ENCODE measurements around the gene WDR90.

WDR90 gene

DNA sequence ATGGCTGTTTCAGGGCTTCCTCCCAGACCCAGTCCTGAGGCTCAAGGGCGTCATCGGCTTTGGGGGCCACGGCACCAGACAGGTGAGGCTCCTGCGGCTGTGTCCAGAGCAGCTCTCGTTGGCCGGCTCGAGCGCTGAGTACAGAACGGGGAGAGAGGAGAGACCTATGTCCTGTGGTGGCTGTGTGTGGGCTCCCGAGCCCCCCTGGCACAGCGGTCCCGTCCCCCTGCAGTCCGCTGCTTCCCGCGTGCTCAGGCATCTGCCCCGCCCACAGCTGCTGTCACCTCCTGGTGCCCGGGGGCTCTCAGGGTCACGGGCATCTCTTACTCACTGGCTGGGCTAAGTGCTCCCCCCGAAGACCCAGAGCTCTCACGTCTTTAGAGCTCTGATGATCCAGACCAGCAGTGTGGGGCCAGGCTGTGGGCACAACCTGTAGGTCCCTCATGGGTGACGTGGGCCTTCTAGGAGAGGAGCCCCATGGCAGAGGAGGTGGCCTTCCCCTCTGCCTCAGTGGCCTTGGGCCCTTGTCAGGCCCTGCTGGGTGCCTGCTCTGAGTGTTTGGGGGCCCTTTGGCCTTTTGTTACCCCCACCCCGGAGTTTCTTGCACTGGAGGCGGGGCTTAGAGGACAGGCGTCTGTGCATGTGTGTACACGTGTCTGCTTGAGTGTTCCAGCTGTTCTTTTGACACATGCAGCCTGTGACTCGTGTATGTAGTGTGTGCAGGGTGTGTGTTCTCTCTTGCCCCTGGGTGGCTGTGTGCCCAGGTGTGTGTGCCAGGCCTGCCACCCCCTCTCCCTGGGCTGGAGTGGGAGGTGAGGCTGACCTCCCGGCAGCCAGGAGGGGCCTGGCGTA lies 3.5 kb downstream of the WDR90 start:
- no peak for TF ChIP-seq GATA2 (IDR thresholded peaks at IDR 0.05; ENCODE audit: low read depth, low read length)
- no peak for TF ChIP-seq GATA3 (IDR thresholded peaks at IDR 0.05; ENCODE audit: low read depth, low read length)

DNA sequence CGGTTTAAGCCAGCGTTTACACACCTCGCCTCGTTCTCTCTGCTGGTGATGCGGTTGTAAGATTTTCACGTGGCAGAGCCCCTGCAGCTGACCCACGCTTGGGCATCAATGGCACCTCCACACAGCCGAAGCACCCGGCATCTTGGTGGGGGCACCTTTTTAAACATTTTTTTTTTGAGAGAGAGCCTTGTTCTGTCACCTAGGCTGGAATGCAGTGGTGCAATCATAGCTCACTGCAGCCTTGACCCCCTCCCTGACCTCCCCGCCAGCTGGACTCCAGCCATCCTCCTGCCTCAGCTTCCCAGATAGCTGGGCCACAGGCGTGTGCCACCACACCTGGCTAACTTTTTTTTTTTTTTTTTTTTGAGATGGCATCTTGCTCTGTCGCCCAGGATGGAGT lies 4.9 kb downstream of the WDR90 start:
- TF ChIP-seq GATA2 (IDR thresholded peaks at IDR 0.05; ENCODE audit: low read depth, low read length) (no peak), GATA3 (IDR thresholded peaks at IDR 0.05; ENCODE audit: low read depth, low read length) (no peak)

- TF ChIP-seq GATA3 (IDR thresholded peaks at IDR 0.05; ENCODE audit: low read depth, low read length) (no peak), GATA2 (IDR thresholded peaks at IDR 0.05; ENCODE audit: low read depth, low read length) (no peak)
Measured at GRCh38 chr16:657487-657886, 8.3 kb downstream of the WDR90 start.

DNA sequence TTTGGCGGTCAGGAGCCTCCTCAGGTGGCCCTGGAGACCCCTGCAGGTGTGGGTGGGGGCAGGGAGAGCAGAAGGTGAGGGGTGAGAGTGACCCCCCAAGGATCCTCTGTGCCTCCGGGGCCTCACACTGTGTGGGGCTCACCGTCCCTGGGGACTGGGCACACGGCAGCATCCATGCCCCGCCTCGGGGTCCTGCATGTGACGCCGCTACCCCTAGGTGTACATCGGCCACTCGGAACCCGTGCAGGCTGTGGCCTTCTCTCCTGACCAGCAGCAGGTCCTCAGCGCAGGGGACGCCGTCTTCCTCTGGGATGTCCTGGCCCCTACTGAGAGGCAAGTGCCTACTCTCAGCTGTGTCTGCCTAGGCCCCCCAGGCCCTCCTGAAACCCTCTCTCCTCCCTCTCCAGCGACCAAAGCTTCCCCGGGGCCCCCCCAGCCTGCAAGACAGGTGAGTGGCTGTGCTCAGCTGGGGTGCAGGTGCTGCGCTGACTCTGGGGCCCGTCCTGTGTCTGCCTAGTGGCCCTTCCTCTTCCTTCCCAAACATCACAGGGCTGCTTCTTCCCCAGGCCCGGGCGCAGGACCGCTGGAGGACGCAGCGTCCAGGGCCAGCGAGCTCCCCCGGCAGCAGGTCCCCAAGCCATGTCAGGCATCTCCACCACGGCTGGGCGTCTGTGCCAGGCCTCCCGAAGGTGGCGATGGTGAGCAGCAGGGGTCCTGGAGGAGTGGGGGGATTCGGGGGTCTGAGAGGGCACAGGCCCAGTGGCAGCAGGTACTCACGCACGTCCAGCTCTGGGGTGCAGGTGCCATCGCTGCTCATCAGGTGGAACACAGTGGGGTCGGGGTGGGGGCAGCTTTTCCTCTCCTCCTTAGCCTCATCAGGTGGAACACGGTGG lies 9.8 kb downstream of the WDR90 start:
- TF ChIP-seq GATA3 (IDR thresholded peaks at IDR 0.05; ENCODE audit: low read depth, low read length): no peak
- no peak for TF ChIP-seq GATA2 (IDR thresholded peaks at IDR 0.05; ENCODE audit: low read depth, low read length)

- TF ChIP-seq GATA3 (IDR thresholded peaks at IDR 0.05; ENCODE audit: low read depth, low read length): no peak
- no peak for TF ChIP-seq GATA2 (IDR thresholded peaks at IDR 0.05; ENCODE audit: low read depth, low read length)
Measured at GRCh38 chr16:659618-660017, 10.5 kb downstream of the WDR90 start.

DNA sequence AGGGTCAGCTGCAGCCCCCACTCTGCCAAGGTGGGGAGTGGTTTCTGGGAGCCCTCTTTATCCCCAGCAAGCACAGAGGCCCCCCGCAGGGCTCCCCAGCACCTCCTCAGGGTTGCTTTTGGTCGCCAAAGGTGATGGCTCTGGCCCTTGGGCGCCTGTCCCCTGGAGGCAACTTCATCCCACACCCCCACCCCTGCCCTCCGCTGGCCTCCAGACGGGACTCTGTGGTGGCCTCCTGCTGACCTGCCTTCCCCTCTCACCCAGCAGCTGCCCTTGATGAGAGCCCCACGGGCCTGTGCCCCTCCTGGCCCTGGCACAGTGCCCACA lies 10.9 kb downstream of the WDR90 start:
- TF ChIP-seq GATA2 (IDR thresholded peaks at IDR 0.05; ENCODE audit: low read depth, low read length) (no peak), GATA3 (IDR thresholded peaks at IDR 0.05; ENCODE audit: low read depth, low read length) (no peak)

- TF ChIP-seq GATA2 (IDR thresholded peaks at IDR 0.05; ENCODE audit: low read depth, low read length): no peak
- TF ChIP-seq GATA3 (IDR thresholded peaks at IDR 0.05; ENCODE audit: low read depth, low read length): no peak
Measured at GRCh38 chr16:660459-661183, 11.5 kb downstream of the WDR90 start.

- TF ChIP-seq GATA2 (IDR thresholded peaks at IDR 0.05; ENCODE audit: low read depth, low read length) (no peak), GATA3 (IDR thresholded peaks at IDR 0.05; ENCODE audit: low read depth, low read length) (no peak)
Measured at GRCh38 chr16:661184-661821, 12.1 kb downstream of the WDR90 start.

GRCh38 chr16:662095-662494 lies 12.9 kb downstream of the WDR90 start:
- TF ChIP-seq GATA2 (IDR thresholded peaks at IDR 0.05; ENCODE audit: low read depth, low read length): no peak
- TF ChIP-seq GATA3 (IDR thresholded peaks at IDR 0.05; ENCODE audit: low read depth, low read length): no peak

- TF ChIP-seq GATA2 (IDR thresholded peaks at IDR 0.05; ENCODE audit: low read depth, low read length): no peak
- no peak for TF ChIP-seq GATA3 (IDR thresholded peaks at IDR 0.05; ENCODE audit: low read depth, low read length)
Measured at GRCh38 chr16:662597-662996, 13.4 kb downstream of the WDR90 start.

DNA sequence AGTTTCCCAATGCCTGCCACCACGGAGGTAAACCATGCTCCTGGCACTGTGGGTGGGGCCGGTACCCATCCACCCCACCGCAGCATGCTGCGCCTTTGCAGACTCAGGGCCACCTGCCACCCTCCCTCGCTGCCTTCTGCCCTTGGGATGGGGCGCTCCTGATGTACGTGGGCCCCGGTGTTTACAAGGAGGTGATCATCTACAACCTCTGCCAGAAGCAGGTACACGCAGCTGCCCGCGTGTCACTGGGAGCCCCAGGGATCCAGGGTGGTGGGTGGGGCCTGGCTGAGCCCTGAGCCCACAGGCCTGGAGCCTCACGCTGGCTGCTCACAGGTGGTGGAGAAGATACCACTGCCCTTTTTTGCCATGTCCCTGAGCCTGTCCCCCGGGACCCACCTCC lies 17.4 kb downstream of the WDR90 start:
- TF ChIP-seq GATA2 (IDR thresholded peaks at IDR 0.05; ENCODE audit: low read depth, low read length): no peak
- no peak for TF ChIP-seq GATA3 (IDR thresholded peaks at IDR 0.05; ENCODE audit: low read depth, low read length)

- no peak for TF ChIP-seq GATA3 (IDR thresholded peaks at IDR 0.05; ENCODE audit: low read depth, low read length)
- TF ChIP-seq GATA2 (IDR thresholded peaks at IDR 0.05; ENCODE audit: low read depth, low read length): no peak
Measured at GRCh38 chr16:667113-667779, 18.1 kb downstream of the WDR90 start.

DNA sequence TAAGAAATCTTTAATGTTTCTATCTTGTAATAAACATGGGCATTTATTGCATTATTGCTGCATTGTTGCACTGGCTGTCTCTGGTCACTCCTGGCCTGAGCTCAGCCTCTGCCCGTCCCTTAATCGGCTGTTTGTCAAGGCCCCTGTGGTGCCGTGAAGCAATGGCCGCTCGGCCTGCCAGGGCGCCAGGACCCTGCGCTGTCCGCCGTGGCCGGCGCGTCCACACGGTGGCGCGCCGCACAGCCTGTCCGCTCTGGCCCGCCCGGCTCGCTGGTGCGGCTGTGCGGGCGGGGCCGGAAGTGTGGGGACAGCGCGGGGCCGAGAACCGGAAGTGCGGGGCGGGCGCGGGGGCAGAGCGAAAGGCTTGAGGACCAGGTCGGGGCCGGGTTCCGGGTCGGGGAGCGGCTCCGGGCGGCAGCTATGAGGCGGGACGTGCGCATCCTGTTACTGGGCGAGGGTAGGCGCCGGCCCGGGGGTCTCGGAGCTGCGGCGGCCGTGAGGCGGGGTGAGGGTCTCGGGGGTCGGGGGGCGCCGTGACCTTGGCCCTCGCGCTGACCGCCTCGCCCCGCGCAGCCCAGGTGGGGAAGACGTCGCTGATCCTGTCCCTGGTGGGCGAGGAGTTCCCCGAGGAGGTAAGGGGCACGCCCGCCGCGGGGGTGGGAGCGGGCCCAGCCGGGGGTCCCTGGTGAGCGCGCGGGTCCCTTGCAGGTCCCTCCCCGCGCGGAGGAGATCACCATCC lies 18.8 kb downstream of the WDR90 start, which contains the start of gene RHOT2:
Gene RHOT2 (plus strand): TSS at position 353 of the 739 bp plus-strand sequence. CDS start 68 bp downstream, at position 421.
- TF ChIP-seq GATA3 (IDR thresholded peaks at IDR 0.05; ENCODE audit: low read depth, low read length) (no peak), GATA2 (IDR thresholded peaks at IDR 0.05; ENCODE audit: low read depth, low read length) (no peak)

All from SH-SY5Y (cell line).